SK-N-SH treated with all-trans-retinoic acid at 6 μM for 48 hours (cell line): ENCODE data around the gene GGA1.

ENCODE experiments used
- ATAC-seq: fragments of 200-7000 bp; cut with Tn5 transposase; 3 replicates; pipeline ENCODE4 v1.9.1; 2020; ENCODE audit warnings: mild to moderate bottlenecking, moderate library complexity
- ARNTL ChIP-seq: fragments of 450-650 bp; formaldehyde crosslinking; IDR thresholded peaks from 2 replicates; pipeline ENCODE4 v1.5.0; 2020; ENCODE audit warnings: low read depth, mild to moderate bottlenecking, moderate library complexity, borderline replicate concordance
- CSDC2 ChIP-seq: fragments of 250-450 bp; sonication (Bioruptor Pico); IDR thresholded peaks from 2 replicates; pipeline ENCODE4 v1.5.0; 2020; ENCODE audit warnings: mild to moderate bottlenecking, moderate library complexity
- ESRRG ChIP-seq: fragments of 250-450 bp; sonication (Bioruptor Pico); IDR thresholded peaks from 2 replicates; pipeline ENCODE4 v1.6.1; 2021; ENCODE audit warnings: mild to moderate bottlenecking
- GLIS3 ChIP-seq: fragments of 250-450 bp; sonication (Bioruptor Pico); IDR thresholded peaks from 2 replicates; pipeline ENCODE4 v1.5.0; 2020; ENCODE audit warnings: mild to moderate bottlenecking, moderate library complexity
- ISL1 ChIP-seq: fragments of 250-450 bp; sonication (Bioruptor Pico); IDR thresholded peaks from 2 replicates; pipeline ENCODE4 v2.1.2; 2022; ENCODE audit warnings: mild to moderate bottlenecking, moderate library complexity
- OSR1 ChIP-seq: fragments of 250-450 bp; sonication (Bioruptor Pico); IDR thresholded peaks from 2 replicates; pipeline ENCODE4 v1.8.0; 2022; ENCODE audit warnings: moderate library complexity, mild to moderate bottlenecking, inconsistent platforms
- PPARA ChIP-seq: fragments of 250-450 bp; sonication (Bioruptor Pico); IDR thresholded peaks from 2 replicates; pipeline ENCODE4 v1.5.0; 2020; ENCODE audit warnings: mild to moderate bottlenecking, borderline replicate concordance
- RARB ChIP-seq: fragments of 250-450 bp; sonication (Bioruptor Pico); IDR thresholded peaks from 2 replicates; pipeline ENCODE4 v1.8.0; 2021; ENCODE audit warnings: mild to moderate bottlenecking, moderate library complexity
- SNAI2 ChIP-seq: fragments of 250-450 bp; sonication (Bioruptor Pico); IDR thresholded peaks from 2 replicates; pipeline ENCODE4 v1.5.0; 2020; ENCODE audit warnings: mild to moderate bottlenecking, moderate library complexity
- TCF4 ChIP-seq: fragments of 250-450 bp; sonication (Bioruptor Pico); IDR thresholded peaks from 2 replicates; pipeline ENCODE4 v1.8.0; 2021; ENCODE audit warnings: mild to moderate bottlenecking, moderate library complexity, borderline replicate concordance
- TOX ChIP-seq: fragments of 250-450 bp; sonication (Bioruptor Pico); IDR thresholded peaks from 2 replicates; pipeline ENCODE4 v1.8.0; 2021; ENCODE audit warnings: mild to moderate bottlenecking, moderate library complexity, borderline replicate concordance
- ZC3H10 ChIP-seq: fragments of 250-450 bp; sonication (Bioruptor Pico); IDR thresholded peaks from 2 replicates; pipeline ENCODE4 v1.5.1; 2021; ENCODE audit warnings: mild to moderate bottlenecking, moderate library complexity
- ZFP3 ChIP-seq: fragments of 250-450 bp; sonication (Bioruptor Pico); IDR thresholded peaks from 2 replicates; pipeline ENCODE4 v1.5.0; 2020; ENCODE audit warnings: mild to moderate bottlenecking, moderate library complexity
- ZFP30 ChIP-seq: fragments of 450-650 bp; formaldehyde crosslinking; IDR thresholded peaks from 2 replicates; pipeline ENCODE4 v1.5.0; 2022; ENCODE audit warnings: mild to moderate bottlenecking, moderate library complexity
- ZNF565 ChIP-seq: fragments of 450-650 bp; formaldehyde crosslinking; conservative IDR thresholded peaks from 2 replicates; pipeline ENCODE4 v1.5.0; 2020; ENCODE audit warnings: low read depth, mild to moderate bottlenecking, moderate library complexity
- ZNF70 ChIP-seq: fragments of 450-650 bp; formaldehyde crosslinking; IDR thresholded peaks from 2 replicates; pipeline ENCODE4 v1.5.0; 2020; ENCODE audit warnings: mild to moderate bottlenecking, moderate library complexity
- ZNF8 ChIP-seq: fragments of 450-650 bp; formaldehyde crosslinking; IDR thresholded peaks from 2 replicates; pipeline ENCODE4 v1.5.0; 2020; ENCODE audit warnings: mild to moderate bottlenecking, moderate library complexity
- TF ChIP-seq, protein P1 (sequence below): fragments of 250-450 bp; sonication (Bioruptor Pico); IDR thresholded peaks from 2 replicates; pipeline ENCODE4 v1.5.0; 2020; ENCODE audit warnings: mild to moderate bottlenecking, moderate library complexity
- TF ChIP-seq, protein P2 (sequence below): fragments of 250-450 bp; sonication (Bioruptor Pico); IDR thresholded peaks from 2 replicates; pipeline ENCODE4 v1.5.1; 2020; ENCODE audit warnings: low read depth, mild to moderate bottlenecking, moderate library complexity
- TF ChIP-seq, protein P3 (sequence below): fragments of 250-450 bp; sonication (Bioruptor Pico); IDR thresholded peaks from 2 replicates; pipeline ENCODE4 v1.5.1; 2021; ENCODE audit warnings: mild to moderate bottlenecking, moderate library complexity
- TF ChIP-seq, protein P4 (sequence below): fragments of 250-450 bp; sonication (Bioruptor Pico); IDR thresholded peaks from 2 replicates; pipeline ENCODE4 v1.8.0; 2021; ENCODE audit warnings: low read depth, mild to moderate bottlenecking, moderate library complexity, borderline replicate concordance

Gene GGA1

DNA sequence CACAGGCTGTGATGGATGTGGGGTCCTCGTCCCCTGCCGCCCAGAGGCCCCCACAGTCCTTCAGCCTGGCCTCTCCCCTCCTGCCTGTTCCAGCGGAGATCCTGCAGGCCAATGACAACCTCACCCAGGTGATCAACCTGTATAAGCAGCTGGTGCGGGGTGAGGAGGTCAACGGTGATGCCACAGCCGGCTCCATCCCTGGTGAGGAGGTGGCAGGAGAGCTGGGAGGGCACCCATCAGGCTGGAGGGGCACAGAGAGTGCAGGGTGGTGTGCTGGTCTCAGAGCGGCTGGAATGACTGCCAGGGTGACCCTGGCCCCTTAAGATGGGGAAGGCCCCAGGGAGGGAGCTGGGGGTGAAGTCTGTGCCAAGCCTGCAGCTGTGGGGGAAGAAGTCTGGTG, 16.2 kb downstream of the GGA1 start:
- ATAC-seq = no peak
- TF ChIP-seq SNAI2 (no peak), ESRRG (CRISPR knock-in tag) (no peak), CSDC2 (CRISPR knock-in tag) (no peak), PPARA (no peak), ZC3H10 (no peak), ZNF70 (CRISPR knock-in tag) (no peak), GLIS3 (CRISPR knock-in tag) (no peak), TCF4 (CRISPR knock-in tag) (no peak), TOX (CRISPR knock-in tag) (no peak), ZNF8 (CRISPR knock-in tag) (no peak), ARNTL (no peak), OSR1 (CRISPR knock-in tag) (no peak), ZFP3 (CRISPR knock-in tag) (no peak), ISL1 (CRISPR knock-in tag) (no peak), ZFP30 (CRISPR knock-in tag) (no peak)
- TF ChIP-seq, protein P1, sequence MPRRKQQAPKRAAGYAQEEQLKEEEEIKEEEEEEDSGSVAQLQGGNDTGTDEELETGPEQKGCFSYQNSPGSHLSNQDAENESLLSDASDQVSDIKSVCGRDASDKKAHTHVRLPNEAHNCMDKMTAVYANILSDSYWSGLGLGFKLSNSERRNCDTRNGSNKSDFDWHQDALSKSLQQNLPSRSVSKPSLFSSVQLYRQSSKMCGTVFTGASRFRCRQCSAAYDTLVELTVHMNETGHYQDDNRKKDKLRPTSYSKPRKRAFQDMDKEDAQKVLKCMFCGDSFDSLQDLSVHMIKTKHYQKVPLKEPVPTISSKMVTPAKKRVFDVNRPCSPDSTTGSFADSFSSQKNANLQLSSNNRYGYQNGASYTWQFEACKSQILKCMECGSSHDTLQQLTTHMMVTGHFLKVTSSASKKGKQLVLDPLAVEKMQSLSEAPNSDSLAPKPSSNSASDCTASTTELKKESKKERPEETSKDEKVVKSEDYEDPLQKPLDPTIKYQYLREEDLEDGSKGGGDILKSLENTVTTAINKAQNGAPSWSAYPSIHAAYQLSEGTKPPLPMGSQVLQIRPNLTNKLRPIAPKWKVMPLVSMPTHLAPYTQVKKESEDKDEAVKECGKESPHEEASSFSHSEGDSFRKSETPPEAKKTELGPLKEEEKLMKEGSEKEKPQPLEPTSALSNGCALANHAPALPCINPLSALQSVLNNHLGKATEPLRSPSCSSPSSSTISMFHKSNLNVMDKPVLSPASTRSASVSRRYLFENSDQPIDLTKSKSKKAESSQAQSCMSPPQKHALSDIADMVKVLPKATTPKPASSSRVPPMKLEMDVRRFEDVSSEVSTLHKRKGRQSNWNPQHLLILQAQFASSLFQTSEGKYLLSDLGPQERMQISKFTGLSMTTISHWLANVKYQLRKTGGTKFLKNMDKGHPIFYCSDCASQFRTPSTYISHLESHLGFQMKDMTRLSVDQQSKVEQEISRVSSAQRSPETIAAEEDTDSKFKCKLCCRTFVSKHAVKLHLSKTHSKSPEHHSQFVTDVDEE = no peak
- TF ChIP-seq, protein P2, sequence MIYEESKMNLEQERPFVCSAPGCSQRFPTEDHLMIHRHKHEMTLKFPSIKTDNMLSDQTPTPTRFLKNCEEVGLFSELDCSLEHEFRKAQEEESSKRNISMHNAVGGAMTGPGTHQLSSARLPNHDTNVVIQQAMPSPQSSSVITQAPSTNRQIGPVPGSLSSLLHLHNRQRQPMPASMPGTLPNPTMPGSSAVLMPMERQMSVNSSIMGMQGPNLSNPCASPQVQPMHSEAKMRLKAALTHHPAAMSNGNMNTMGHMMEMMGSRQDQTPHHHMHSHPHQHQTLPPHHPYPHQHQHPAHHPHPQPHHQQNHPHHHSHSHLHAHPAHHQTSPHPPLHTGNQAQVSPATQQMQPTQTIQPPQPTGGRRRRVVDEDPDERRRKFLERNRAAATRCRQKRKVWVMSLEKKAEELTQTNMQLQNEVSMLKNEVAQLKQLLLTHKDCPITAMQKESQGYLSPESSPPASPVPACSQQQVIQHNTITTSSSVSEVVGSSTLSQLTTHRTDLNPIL (CRISPR knock-in tag) = no peak
- TF ChIP-seq, protein P3, sequence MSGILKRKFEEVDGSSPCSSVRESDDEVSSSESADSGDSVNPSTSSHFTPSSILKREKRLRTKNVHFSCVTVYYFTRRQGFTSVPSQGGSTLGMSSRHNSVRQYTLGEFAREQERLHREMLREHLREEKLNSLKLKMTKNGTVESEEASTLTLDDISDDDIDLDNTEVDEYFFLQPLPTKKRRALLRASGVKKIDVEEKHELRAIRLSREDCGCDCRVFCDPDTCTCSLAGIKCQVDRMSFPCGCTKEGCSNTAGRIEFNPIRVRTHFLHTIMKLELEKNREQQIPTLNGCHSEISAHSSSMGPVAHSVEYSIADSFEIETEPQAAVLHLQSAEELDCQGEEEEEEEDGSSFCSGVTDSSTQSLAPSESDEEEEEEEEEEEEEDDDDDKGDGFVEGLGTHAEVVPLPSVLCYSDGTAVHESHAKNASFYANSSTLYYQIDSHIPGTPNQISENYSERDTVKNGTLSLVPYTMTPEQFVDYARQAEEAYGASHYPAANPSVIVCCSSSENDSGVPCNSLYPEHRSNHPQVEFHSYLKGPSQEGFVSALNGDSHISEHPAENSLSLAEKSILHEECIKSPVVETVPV = no peak

DNA sequence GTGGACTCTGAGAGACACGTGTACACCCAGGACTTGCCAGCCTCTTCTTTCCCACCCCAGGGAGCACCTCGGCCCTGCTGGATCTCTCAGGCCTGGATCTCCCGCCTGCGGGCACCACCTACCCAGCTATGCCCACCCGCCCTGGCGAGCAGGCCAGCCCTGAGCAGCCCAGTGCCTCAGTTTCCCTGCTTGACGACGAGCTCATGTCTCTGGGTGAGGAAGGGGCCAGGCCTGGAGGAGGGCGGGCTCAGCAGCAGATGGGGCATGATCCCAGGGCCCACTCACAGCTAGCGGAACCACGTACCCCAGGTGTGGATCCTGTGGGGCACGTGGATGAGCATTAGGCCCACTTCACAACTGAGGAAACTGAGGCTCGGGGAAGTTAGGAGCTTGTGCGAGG, 17.1 kb downstream of the GGA1 start:
- no peak for ATAC-seq
- TF ChIP-seq, protein P3 = no peak
- TF ChIP-seq ZNF565 (CRISPR knock-in tag) (no peak), ESRRG (CRISPR knock-in tag) (no peak), ISL1 (CRISPR knock-in tag) (no peak), ARNTL (no peak), ZC3H10 (no peak)

DNA sequence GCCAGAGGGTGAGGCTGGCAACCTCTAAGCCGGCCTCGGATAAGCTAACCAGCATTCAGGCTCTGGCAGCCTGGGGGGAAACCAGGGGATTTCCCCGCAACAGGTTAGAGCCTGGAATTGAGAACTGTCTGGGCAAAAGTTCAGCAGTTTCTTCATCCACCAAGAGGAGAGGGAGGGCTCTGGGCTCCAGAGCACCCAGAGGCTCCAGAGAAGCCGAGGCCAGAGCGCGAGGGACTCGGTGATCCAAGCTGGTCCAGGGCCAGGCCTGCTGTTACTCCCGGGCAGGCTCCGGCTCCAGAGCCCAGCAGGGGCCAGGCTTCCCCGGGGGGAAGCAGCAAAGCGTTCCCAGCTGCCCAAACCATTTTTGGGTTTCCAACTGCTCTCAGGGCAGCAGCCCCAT, 17.5 kb downstream of the GGA1 start:
- ATAC-seq = no peak
- TF ChIP-seq, protein P4, sequence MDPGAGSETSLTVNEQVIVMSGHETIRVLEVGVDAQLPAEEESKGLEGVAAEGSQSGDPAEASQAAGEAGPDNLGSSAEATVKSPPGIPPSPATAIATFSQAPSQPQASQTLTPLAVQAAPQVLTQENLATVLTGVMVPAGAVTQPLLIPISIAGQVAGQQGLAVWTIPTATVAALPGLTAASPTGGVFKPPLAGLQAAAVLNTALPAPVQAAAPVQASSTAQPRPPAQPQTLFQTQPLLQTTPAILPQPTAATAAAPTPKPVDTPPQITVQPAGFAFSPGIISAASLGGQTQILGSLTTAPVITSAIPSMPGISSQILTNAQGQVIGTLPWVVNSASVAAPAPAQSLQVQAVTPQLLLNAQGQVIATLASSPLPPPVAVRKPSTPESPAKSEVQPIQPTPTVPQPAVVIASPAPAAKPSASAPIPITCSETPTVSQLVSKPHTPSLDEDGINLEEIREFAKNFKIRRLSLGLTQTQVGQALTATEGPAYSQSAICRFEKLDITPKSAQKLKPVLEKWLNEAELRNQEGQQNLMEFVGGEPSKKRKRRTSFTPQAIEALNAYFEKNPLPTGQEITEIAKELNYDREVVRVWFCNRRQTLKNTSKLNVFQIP (CRISPR knock-in tag) = no peak
- TF ChIP-seq, protein P2 (CRISPR knock-in tag) = no peak
- no peak for TF ChIP-seq PPARA
- TF ChIP-seq TCF4 (CRISPR knock-in tag) = no peak
- no peak for TF ChIP-seq ZFP30 (CRISPR knock-in tag)
- no peak for TF ChIP-seq OSR1 (CRISPR knock-in tag)
- TF ChIP-seq RARB (CRISPR knock-in tag) = no peak
- no peak for TF ChIP-seq GLIS3 (CRISPR knock-in tag)
